UCSD-AML1 (cell line): ENCODE data around the gene CTCF.
"Not testable (repeated sequence)": the region's sequence is repeated elsewhere in the genome, so short reads cannot be mapped to it uniquely, and the experiment has no call there.

Experiments
- DNase-seq: peaks from one replicate; lab custom pipeline; 2025; ENCODE audit not compliant: unreplicated experiment; lab: John Stamatoyannopoulos, UW

CTCF gene

DNA sequence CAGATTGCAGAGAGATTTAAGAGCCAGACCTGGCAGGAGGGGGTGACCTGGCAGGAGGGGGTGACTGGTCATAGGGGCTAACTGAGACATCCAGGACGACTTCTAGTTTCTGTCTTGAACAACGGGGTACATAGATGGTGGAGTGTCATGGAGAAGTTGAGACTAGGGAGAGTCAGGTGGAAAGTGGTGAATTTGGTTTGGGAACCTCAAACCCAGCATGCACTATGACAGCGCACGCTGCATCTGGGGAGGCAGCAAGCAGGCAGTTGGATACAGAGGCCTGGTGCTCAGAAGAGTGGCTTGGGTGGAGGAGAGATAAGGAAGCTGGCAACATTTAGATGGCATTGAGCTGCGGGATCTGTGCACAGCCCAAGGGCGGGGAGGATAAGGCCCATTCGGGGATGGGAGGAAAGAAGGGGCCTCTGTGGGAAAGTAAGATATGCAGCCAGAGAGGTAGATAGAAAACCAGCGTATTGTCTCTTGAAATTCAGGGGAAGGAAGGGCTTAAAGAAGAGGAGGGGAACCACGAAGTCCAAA lies 29.2 kb upstream of the CTCF start:
- no peak for DNase-seq

DNA sequence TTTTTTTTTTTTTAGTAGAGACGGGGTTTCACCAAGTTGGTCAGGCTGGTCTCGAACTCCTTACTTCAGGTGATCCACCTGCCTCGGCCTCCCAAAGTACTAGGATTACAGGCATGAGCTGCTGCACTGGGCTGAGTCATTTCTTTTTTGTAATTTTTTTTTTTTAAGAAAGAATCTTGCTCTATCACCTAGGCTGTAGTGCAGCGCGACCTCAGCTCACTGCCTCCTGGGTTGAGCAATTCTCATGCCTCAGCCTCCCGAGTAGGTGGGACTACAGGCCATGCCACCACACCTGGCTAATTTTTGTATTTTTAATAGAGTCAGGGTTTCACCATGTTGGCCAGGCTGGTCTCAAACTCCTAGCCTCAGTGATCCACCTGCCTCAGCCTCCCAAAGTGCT lies 28.3 kb upstream of the CTCF start:
- not testable (repeated sequence) for DNase-seq

DNA sequence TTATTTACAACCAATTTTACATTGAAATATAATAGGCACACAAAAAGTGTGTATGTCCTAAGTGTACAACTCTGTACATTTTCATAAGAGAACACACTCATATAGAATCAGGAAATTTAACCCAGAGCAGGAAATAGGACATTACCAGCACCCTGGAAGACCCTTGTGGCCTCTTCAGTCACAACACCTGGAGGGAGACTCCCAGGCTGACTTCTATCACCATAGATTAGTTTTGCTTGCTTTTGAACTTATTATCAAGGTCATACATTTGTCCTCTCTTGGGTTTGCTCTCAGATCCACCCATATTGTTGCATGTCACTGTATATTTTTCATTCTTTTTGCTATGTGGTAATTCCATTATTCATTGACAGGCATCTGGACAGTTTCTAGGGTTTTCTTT lies 27.9 kb upstream of the CTCF start:
- no peak for DNase-seq

DNA sequence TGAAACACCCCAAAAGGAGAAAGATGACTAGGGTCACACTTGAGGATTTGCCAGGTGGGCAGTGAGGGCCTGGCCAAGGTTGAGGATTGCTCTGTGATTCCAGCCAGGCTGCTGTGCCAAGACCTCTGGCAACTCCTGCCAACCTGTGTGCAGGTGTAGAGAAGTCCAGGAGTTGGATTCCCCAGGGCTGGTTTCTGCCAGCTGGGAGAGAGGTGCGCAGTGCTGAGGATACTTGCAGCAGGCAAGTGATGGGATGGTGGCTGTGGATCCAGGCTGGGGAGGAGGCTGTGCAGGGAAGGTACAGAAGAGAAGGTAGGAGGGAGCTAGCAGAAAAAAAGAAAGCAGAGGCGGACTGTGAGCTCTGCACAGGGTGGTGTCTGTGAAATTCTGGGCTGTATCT lies 27.1 kb upstream of the CTCF start:
- DNase-seq, result no peak

GRCh38 chr16:67537270-67537635 lies 25.1 kb upstream of the CTCF start:
- peak; percentile 64 for DNase-seq

GRCh38 chr16:67537636-67538591 lies 24.4 kb upstream of the CTCF start:
- peak; percentile 76 for DNase-seq

GRCh38 chr16:67538666-67539101 lies 23.6 kb upstream of the CTCF start:
- DNase-seq, result no peak

DNA sequence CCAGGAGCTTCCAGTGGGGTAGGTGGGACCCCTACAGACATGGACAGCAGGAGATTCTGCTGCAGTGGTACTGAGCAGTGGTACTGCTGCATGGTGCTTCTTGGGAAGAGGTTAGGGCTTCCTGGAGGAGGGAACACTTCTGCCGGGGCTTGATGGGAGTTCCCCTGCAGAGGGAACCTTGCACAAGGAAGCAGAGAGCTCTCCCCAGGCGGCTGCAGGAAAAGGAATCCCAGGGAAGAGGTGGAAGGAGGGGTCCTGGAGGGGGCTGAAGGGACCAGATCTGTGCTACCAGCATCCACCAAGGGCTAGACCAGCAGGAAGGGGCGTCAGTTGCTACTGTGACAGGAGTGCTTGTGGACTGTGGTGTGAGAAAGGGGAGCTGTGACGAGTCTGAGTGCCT lies 23.1 kb upstream of the CTCF start:
- DNase-seq, result no peak

GRCh38 chr16:67539691-67540635 lies 22.4 kb upstream of the CTCF start:
- no peak for DNase-seq

DNA sequence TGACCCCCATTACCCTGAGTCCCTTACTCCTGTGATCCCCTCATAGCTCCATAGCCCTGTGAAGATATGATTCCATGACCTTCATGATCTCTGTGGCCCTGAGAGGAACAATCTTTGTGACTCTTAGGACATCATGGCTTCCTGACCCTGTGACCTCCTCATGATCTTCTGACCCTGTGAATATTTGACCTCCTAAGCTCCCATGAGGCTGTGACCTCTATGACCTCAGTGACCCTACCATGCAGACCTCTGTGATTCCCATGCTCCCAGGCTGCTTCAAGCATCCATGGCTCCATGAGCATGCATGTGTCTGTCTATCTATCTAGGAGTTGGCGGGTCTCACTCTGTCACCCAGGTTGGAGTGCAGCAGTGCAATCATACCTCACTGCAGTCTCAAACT lies 21.6 kb upstream of the CTCF start:
- no peak for DNase-seq

DNA sequence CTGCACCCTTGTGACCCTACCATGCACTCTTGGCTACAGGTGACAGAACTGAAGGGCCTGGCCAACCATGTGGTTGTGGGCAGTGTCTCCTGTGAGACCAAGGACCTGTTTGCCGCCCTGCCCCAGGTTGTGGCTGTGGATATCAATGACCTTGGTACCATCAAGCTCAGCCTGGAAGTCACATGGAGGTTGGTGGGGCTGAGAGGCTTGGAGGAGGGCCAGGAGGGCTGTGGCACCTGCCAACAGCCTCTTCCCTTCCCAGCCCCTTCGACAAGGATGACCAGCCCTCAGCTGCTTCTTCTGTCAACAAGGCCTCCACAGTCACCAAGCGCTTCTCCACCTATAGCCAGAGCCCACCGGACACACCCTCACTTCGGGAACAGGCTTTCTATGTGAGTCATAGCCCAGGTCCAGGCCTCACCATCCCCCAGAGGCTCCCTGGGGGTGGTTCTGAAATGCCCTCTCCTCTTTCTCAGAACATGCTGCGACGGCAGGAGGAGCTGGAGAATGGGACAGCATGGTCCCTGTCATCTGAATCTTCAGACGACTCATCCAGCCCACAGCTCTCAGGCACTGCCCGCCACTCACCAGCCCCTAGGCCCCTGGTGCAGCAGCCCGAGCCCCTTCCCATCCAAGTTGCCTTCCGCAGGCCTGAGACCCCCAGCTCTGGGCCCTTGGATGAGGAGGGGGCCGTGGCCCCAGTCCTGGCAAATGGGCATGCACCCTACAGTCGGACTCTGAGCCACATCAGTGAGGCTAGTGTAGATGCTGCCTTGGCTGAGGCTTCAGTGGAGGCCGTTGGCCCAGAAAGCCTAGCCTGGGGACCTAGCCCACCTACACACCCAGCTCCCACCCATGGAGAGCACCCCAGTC lies 20.7 kb upstream of the CTCF start:
- DNase-seq, result no peak

- DNase-seq, result peak; percentile 83
Observed at GRCh38 chr16:67542464-67542863, 19.9 kb upstream of the CTCF start.

DNA sequence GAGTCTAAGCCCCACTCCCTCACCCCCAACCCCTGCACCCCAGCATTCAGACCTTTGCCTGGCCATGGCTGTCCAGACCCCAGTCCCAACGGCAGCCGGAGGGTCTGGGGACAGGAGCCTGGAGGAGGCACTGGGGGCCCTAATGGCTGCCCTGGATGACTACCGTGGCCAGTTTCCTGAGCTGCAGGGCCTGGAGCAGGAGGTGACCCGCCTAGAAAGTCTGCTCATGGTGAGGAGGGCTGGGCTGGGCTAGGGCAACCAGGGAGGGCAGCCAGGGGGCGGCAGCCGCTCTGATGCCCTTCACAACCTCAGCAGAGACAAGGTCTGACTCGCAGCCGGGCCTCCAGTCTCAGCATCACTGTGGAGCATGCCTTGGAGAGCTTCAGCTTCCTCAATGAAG lies 19.3 kb upstream of the CTCF start:
- no peak for DNase-seq

DNA sequence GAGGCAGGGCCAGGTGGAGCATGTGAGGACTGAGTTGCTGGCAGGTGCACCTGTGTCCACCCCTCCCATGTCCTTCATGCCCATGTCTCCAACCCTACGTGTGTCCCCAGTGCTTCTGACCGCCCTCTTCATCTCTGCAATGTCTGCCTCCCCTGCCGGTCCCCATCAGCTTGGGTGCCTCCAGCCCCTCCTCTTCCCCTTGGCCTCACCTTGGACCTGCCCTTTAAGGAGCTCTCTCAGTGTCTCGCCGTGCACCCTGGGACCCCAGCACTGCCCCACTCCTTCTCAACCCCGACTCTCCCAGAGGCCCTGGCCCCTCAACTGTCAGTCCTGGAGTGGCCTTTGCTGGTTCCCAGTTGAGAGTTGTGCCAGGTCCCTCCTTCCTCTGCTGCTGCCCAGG lies 18.7 kb upstream of the CTCF start:
- DNase-seq, result no peak

DNA sequence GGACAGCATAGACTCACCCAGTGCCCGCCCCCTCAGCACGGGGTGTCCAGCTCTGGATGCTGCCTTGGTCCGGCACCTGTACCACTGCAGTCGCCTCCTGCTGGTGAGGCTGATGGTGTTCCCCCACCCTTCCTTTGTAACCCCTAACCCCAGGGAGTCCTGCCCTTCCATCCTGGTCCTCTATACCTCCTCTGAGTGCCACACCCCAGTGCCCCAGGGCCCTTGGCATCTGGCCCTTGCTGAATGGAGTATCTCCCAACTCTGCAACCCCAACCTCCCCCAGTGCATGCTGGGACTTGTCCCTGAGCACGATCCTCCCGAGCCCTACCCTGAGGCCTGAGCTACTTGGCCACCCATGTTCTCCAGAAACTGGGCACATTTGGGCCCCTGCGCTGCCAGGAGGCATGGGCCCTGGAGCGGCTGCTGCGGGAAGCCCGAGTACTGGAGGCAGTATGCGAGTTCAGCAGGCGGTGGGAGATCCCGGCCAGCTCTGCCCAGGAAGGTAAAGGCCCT lies 17.9 kb upstream of the CTCF start:
- no peak for DNase-seq

DNA sequence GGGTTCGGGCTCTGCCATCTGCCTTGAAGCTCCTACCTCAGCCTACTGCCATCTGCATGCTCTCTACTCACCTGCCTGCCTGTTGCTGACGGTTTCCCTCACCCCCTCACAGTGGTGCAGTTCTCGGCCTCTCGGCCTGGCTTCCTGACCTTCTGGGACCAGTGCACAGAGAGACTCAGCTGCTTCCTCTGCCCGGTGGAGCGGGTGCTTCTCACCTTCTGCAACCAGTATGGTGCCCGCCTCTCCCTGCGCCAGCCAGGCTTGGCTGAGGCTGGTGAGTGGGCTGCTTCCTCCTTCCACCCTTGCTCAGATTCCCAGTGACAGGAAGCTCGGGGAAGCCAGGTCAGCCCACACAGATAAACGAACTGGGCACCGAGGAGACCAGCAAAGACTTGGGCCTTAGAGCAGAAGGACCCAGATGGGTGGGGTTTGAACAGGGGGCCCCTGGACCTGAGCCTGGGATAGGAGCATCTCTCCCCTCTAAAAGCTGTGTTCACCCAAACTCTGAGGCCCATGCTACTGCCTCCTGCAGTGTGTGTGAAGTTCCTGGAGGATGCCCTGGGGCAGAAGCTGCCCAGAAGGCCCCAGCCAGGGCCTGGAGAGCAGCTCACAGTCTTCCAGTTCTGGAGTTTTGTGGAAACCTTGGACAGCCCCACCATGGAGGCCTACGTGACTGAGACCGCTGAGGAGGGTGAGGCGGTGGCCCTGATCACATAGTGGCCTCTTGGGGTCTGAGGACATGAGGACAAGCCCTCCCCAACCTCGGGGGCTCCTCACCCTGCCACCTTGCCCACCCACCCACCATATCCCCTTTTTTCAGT lies 17.3 kb upstream of the CTCF start:
- no peak for DNase-seq

- DNase-seq, result no peak
Observed at GRCh38 chr16:67545665-67546024, 16.7 kb upstream of the CTCF start.

DNA sequence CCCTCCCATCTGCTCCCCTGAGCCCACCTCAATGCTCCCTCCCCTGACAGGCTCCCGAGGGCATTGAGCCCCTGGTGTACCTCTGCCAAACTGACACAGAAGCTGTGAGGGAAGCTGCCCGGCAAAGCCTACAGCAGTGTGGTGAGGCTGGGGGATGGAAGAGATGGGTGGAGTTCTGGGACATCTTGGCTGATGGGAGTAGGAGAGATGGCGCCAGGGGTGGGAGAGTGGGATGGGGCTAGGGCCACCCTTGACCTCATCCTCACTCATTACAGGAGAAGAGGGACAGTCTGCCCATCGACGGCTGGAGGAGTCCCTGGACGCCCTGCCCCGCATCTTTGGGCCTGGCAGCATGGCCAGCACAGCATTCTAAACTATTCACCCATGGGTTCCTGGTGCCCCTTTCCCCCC lies 16.2 kb upstream of the CTCF start:
- DNase-seq, result no peak

DNA sequence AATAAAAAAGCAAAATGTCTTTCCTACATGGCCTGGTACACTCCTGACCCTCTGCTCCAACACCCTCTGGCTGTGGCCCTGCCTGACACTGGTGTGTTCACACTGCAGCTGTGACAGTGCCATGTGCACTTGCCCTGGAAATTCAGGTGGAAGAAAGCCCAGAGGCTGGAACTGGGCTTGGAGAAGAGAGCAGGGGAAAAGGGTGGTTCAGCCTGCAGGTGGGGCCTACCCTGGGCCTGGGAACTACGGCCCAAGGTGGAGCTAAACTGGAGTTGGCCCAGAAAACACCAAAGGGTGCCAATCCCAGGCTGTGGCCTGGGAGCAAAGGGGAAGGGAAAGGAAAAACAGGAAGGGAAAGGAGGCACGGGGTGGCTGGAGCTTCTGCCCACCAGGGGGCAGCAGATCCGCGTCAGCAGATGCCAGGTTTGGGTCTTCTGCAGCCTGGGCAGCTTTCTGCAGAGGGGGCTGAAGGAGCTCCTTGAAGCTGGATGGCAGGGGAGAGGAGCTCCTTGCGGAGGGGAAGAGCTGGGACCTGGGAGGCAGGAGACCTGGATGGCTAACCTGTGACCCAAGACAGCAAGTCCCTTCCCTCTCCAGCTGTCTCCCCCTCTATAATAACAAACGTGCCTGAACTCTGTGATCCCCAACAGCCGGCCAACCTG lies 15.4 kb upstream of the CTCF start:
- peak; percentile 77 for DNase-seq
